Upper lobe of left lung (tissue), 4 donors: ENCODE results near the gene ANKRD44.

Experiments used
- POLR2A ChIP-seq, 4 donors: fragments of 450-650 bp; IDR thresholded peaks; one replicate each; pipeline ENCODE4 v1.5.1; 2016 to 2017; ENCODE audit warnings: antibody characterized with exemption in 4 of 4, mild to moderate bottlenecking in 2 of 4
- POLR2AphosphoS5 ChIP-seq, 2 donors: sonication (generic); formaldehyde crosslinking; IDR thresholded peaks; one replicate each; pipeline ENCODE4 v1.5.1; 2017; ENCODE audit warnings: antibody characterized with exemption in 2 of 2
- TF ChIP-seq, protein P1 (sequence below), 6 experiments: fragments of 450-650 bp in 4 of 6; fragments of 200-600 bp in 2 of 6; sonication (generic) in 2 of 6; IDR thresholded peaks; one replicate each; pipeline ENCODE4 v1.5.1; 2016 to 2019; ENCODE audit warnings: antibody characterized with exemption in 6 of 6

DNA sequence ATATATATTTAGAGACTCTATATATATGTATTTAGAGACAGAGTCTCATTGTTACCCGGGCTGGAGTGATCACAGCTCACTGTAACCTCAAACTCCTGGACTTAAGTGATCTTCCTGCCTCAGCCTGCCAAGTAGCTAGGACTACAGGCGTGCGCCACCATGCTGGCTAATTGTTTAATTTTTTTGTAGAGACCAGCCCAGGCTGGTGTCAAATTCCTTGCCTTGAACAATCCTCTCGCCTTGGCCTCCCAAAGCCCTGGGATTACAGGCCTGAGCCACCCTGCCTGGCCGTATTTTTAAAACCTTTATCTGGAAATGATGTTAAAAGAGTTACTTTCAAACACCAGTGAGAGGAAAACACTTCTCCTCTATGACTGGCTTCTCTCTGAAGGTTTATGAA is 353.1 kb downstream of the ANKRD44 start:
- TF ChIP-seq, protein P1, sequence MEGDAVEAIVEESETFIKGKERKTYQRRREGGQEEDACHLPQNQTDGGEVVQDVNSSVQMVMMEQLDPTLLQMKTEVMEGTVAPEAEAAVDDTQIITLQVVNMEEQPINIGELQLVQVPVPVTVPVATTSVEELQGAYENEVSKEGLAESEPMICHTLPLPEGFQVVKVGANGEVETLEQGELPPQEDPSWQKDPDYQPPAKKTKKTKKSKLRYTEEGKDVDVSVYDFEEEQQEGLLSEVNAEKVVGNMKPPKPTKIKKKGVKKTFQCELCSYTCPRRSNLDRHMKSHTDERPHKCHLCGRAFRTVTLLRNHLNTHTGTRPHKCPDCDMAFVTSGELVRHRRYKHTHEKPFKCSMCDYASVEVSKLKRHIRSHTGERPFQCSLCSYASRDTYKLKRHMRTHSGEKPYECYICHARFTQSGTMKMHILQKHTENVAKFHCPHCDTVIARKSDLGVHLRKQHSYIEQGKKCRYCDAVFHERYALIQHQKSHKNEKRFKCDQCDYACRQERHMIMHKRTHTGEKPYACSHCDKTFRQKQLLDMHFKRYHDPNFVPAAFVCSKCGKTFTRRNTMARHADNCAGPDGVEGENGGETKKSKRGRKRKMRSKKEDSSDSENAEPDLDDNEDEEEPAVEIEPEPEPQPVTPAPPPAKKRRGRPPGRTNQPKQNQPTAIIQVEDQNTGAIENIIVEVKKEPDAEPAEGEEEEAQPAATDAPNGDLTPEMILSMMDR (IDR thresholded peaks at IDR 0.05) = no peak
- TF ChIP-seq POLR2A (IDR thresholded peaks at IDR 0.05) (no peak), POLR2AphosphoS5 (IDR thresholded peaks at IDR 0.05) (no peak)
